Neural cell (in vitro differentiated cells): ENCODE results near the gene CAPSL. TPM values are rescaled to one million over a fixed set of nuclear protein-coding genes. Genes with fewer than 3 reads are reported as not detected.

Source experiments
- H2AFZ ChIP-seq: fragments of 200-600, 300-800 bp; sonication (generic), shearing (Covaris generic); 2 replicates; pipeline ENCODE4 v1.6.0; 2014; ENCODE audit warnings: low read depth, mild to moderate bottlenecking, antibody characterized with exemption, low read length, moderate library complexity
- H3F3A ChIP-seq: fragments of 200-600 bp; shearing (Covaris generic); 2 replicates; pipeline ENCODE4 v1.6.1; 2016; ENCODE audit warnings: mild to moderate bottlenecking, moderate library complexity, mixed read lengths, antibody characterized with exemption, low read length; ENCODE audit not compliant: insufficient read depth, poor library complexity, severe bottlenecking
- H3K27ac ChIP-seq: fragments of 200-600, 300-800 bp; sonication (generic), shearing (Covaris generic); 2 replicates; pipeline ENCODE4 v1.5.1; 2014; ENCODE audit warnings: mild to moderate bottlenecking, low read length, moderate library complexity
- H3K27me3 ChIP-seq: fragments of 300-800, 200-600 bp; sonication (generic), shearing (Covaris generic); 2 replicates; pipeline ENCODE4 v1.6.0; 2014; ENCODE audit warnings: mild to moderate bottlenecking, low read depth, low read length, moderate library complexity; ENCODE audit not compliant: insufficient read depth
- H3K36me3 ChIP-seq: fragments of 300-800, 200-600 bp; sonication (generic), shearing (Covaris generic); 2 replicates; pipeline ENCODE4 v1.5.1; 2014; ENCODE audit warnings: mild to moderate bottlenecking, antibody characterized with exemption, low read length, moderate library complexity; ENCODE audit not compliant: insufficient read depth
- H3K4me2 ChIP-seq: fragments of 300-800, 200-600 bp; sonication (generic), shearing (Covaris generic); 2 replicates; pipeline ENCODE4 v1.6.0; 2014; ENCODE audit warnings: mild to moderate bottlenecking, low read length
- H3K4me3 ChIP-seq: fragments of 300-800, 200-600 bp; sonication (generic), shearing (Covaris generic); 2 replicates; pipeline ENCODE4 v1.5.1; 2014; ENCODE audit warnings: mild to moderate bottlenecking, low read length, moderate library complexity
- H3K79me2 ChIP-seq: fragments of 200-600 bp; shearing (Covaris generic); replicated peaks from 2 replicates; pipeline ENCODE4 v1.6.0; 2014; ENCODE audit warnings: mild to moderate bottlenecking, low read length, moderate library complexity; ENCODE audit not compliant: insufficient read depth
- H3K9ac ChIP-seq: fragments of 300-800, 200-600 bp; sonication (generic), shearing (Covaris generic); 2 replicates; pipeline ENCODE4 v1.6.1; 2016; ENCODE audit warnings: mild to moderate bottlenecking, low read length, mixed read lengths
- H3K9me2 ChIP-seq: fragments of 200-600 bp; shearing (Covaris generic); 2 replicates; pipeline ENCODE4 v1.6.1; 2016; ENCODE audit warnings: mild to moderate bottlenecking, low read length, mixed read lengths; ENCODE audit not compliant: insufficient read depth
- H3K9me3 ChIP-seq: fragments of 200-600, 300-800 bp; sonication (generic), shearing (Covaris generic); 2 replicates; pipeline ENCODE4 v1.6.1; 2016; ENCODE audit warnings: mild to moderate bottlenecking, mixed run types, low read length, moderate library complexity, mixed read lengths
- H4K20me1 ChIP-seq: fragments of 200-600 bp; shearing (Covaris generic); 2 replicates; pipeline ENCODE4 v1.6.1; 2016; ENCODE audit warnings: mild to moderate bottlenecking, mixed run types; ENCODE audit not compliant: insufficient read depth
- CTCF ChIP-seq: fragments of 450-650 bp; IDR thresholded peaks from 2 replicates; pipeline ENCODE4 v1.5.1; 2014; ENCODE audit warnings: antibody characterized with exemption, mild to moderate bottlenecking, moderate library complexity; ENCODE audit not compliant: poor library complexity, severe bottlenecking
- EP300 ChIP-seq: fragments of 450-650 bp; conservative IDR thresholded peaks from 2 replicates; pipeline ENCODE4 v1.6.1; 2014; ENCODE audit warnings: antibody characterized with exemption, mild to moderate bottlenecking, moderate library complexity; ENCODE audit not compliant: poor library complexity, severe bottlenecking
- EZH2 ChIP-seq: fragments of 200-600, 300-800 bp; shearing (Covaris generic), sonication (generic); IDR thresholded peaks from 2 replicates; pipeline ENCODE4 v1.6.1; 2014; ENCODE audit warnings: antibody characterized with exemption, low read length, borderline replicate concordance, mild to moderate bottlenecking; ENCODE audit not compliant: insufficient read depth, poor library complexity, severe bottlenecking
- MXI1 ChIP-seq: fragments of 450-650 bp; conservative IDR thresholded peaks from 2 replicates; pipeline ENCODE4 v1.6.1; 2014; ENCODE audit warnings: antibody characterized with exemption, mild to moderate bottlenecking; ENCODE audit not compliant: poor library complexity, severe bottlenecking
- POLR2AphosphoS5 ChIP-seq: IDR thresholded peaks from 2 replicates; pipeline ENCODE4 v1.6.1; 2012
- RAD21 ChIP-seq: fragments of 450-650 bp; conservative IDR thresholded peaks from 2 replicates; pipeline ENCODE4 v1.6.1; 2014; ENCODE audit warnings: antibody characterized with exemption, mild to moderate bottlenecking, moderate library complexity
- REST ChIP-seq: IDR thresholded peaks from 2 replicates; pipeline ENCODE4 v1.6.1; 2012; ENCODE audit warnings: borderline replicate concordance
- SMC3 ChIP-seq: fragments of 450-650 bp; conservative IDR thresholded peaks from 2 replicates; pipeline ENCODE4 v1.6.1; 2014; ENCODE audit warnings: antibody characterized with exemption, mild to moderate bottlenecking, moderate library complexity; ENCODE audit not compliant: poor library complexity
- TAF1 ChIP-seq: IDR thresholded peaks from 2 replicates; pipeline ENCODE4 v1.6.1; 2012; ENCODE audit warnings: low read depth
- polyA plus RNA-seq: library from polyadenylated mRNA; depleted of rRNA; stranded (reverse); fragments of >200 nt; gene quantifications from 2 replicates; pipeline ENCODE4 v1.2.3, GENCODE V29; 2014

CAPSL gene
- polyA plus RNA-seq, 1 donor from 2014 or later: 2.3 TPM

GRCh38 chr5:35939639-35940038 is 1.2 kb upstream of the CAPSL start:
- Histone ChIP-seq H3K36me3 (no peaks in the 10 kb centered on the region), H3K9ac (no peak overlapping the region), H3F3A (no peaks in the 10 kb centered on the region), H3K27me3 (no peaks in the 10 kb centered on the region), H3K9me3 (no peaks in the 10 kb centered on the region), H3K9me2 (no peaks in the 10 kb centered on the region), H3K4me2 (no peak overlapping the region), H3K27ac (no peak overlapping the region), H2AFZ (no peak overlapping the region), H3K4me3 (no peak overlapping the region), H4K20me1 (no peaks in the 10 kb centered on the region), H3K79me2 (no peaks in the 10 kb centered on the region)
- TF ChIP-seq EZH2 (no peak), REST (no peak), POLR2AphosphoS5 (no peak), MXI1 (no peak), TAF1 (no peak)

- TF ChIP-seq TAF1: no peak
- TF ChIP-seq SMC3: peak; percentile 97
- TF ChIP-seq RAD21: peak; percentile 98
- no peak for TF ChIP-seq MXI1
- no peak for TF ChIP-seq EZH2
- TF ChIP-seq REST: no peak
- TF ChIP-seq POLR2AphosphoS5: no peak
- TF ChIP-seq CTCF: peak; percentile 96
- TF ChIP-seq EP300: no peak
- no peaks in the 10 kb centered on the region for H3K9me2 ChIP-seq
- no peaks in the 10 kb centered on the region for H4K20me1 ChIP-seq
- no peaks in the 10 kb centered on the region for H3K9me3 ChIP-seq
- no peak overlapping the region for H3K9ac ChIP-seq
- H3K36me3 ChIP-seq: no peaks in the 10 kb centered on the region
- no peak overlapping the region for H3K4me3 ChIP-seq
- H3K4me2 ChIP-seq: no peak overlapping the region
- no peaks in the 10 kb centered on the region for H3F3A ChIP-seq
- no peak overlapping the region for H3K27ac ChIP-seq
- H2AFZ ChIP-seq: peak overlapping the region; percentile 23
- no peaks in the 10 kb centered on the region for H3K79me2 ChIP-seq
- no peaks in the 10 kb centered on the region for H3K27me3 ChIP-seq
Observed at GRCh38 chr5:35926389-35927051, 11.9 kb downstream of the CAPSL start.
